22Rv1 (cell line): ENCODE measurements around the gene ZDHHC1.

Experiments used
- CTCF ChIP-seq: fragments of 450-650 bp; IDR thresholded peaks from 2 replicates; pipeline ENCODE4 v1.5.1; 2017; ENCODE audit warnings: mild to moderate bottlenecking
- ZFX ChIP-seq: fragments of 450-650 bp; IDR thresholded peaks from 2 replicates; pipeline ENCODE4 v1.6.1; 2017; ENCODE audit warnings: antibody characterized with exemption, borderline replicate concordance

- TF ChIP-seq CTCF (no peak), ZFX (no peak)
These were observed 32.3 kb upstream of the ZDHHC1 start for GRCh38 chr16:67448580-67448979.
